Suppressor macrophage (primary cell): ENCODE results near the gene DIS3L2.
A peak's percentile ranks its signal among the peaks of the same experiment; 100 is the strongest.
"Not testable (repeated sequence)": the region's sequence is repeated elsewhere in the genome, so short reads cannot be mapped to it uniquely, and the experiment has no call there.

ENCODE experiments used
- DNase-seq, 4 experiments: peaks; one replicate each; pipeline ENCODE4 v3.0.0-alpha.2; 2020 to 2022

DIS3L2 gene

GRCh38 chr2:232353660-232354059 is 392.1 kb downstream of the DIS3L2 start:
- no peak for DNase-seq

GRCh38 chr2:232354069-232354468 is 392.6 kb downstream of the DIS3L2 start:
- DNase-seq: no peak

- no peak for DNase-seq
Measured at GRCh38 chr2:232361646-232362045, 400.1 kb downstream of the DIS3L2 start.

- DNase-seq: no peak
Measured at GRCh38 chr2:232362174-232362900, 400.8 kb downstream of the DIS3L2 start.

- not testable (repeated sequence) for DNase-seq
Measured at GRCh38 chr2:232363064-232363783, 401.7 kb downstream of the DIS3L2 start.

GRCh38 chr2:232363784-232364615 is 402.5 kb downstream of the DIS3L2 start:
- DNase-seq: peak in 3 of 4 experiments; percentile 18 to 33 (median 25)

- DNase-seq: not testable (repeated sequence)
Measured at GRCh38 chr2:232364806-232365594, 403.5 kb downstream of the DIS3L2 start.

GRCh38 chr2:232365621-232366321 is 404.3 kb downstream of the DIS3L2 start:
- DNase-seq: peak; percentile 44 to 70 (median 50)

- not testable (repeated sequence) for DNase-seq
Measured at GRCh38 chr2:232366461-232366860, 404.9 kb downstream of the DIS3L2 start.

GRCh38 chr2:232367016-232367415 is 405.5 kb downstream of the DIS3L2 start:
- DNase-seq: no peak

- peak in 1 of 4 experiments; percentile 40 for DNase-seq
Measured at GRCh38 chr2:232367591-232368233, 406.2 kb downstream of the DIS3L2 start.

GRCh38 chr2:232368311-232368731 is 406.8 kb downstream of the DIS3L2 start:
- peak in 2 of 4 experiments; percentile 20 to 46 for DNase-seq

- DNase-seq: peak in 2 of 4 experiments; percentile 50 to 78
Measured at GRCh38 chr2:232369126-232369951, 407.8 kb downstream of the DIS3L2 start.

- not testable (repeated sequence) for DNase-seq
Measured at GRCh38 chr2:232370007-232370406, 408.5 kb downstream of the DIS3L2 start.

- DNase-seq: peak; percentile 66 to 80 (median 78)
Measured at GRCh38 chr2:232372231-232373208, 411.0 kb downstream of the DIS3L2 start.

- no peak for DNase-seq
Measured at GRCh38 chr2:232374356-232374755, 412.8 kb downstream of the DIS3L2 start.

- DNase-seq: no peak
Measured at GRCh38 chr2:232375164-232375563, 413.7 kb downstream of the DIS3L2 start.

GRCh38 chr2:232376260-232376659 is 414.7 kb downstream of the DIS3L2 start:
- no peak for DNase-seq

- DNase-seq: no peak
Measured at GRCh38 chr2:232376713-232377112, 415.2 kb downstream of the DIS3L2 start.
